ENCODE data around the gene S100A3.
"Not testable (repeated sequence)": the region's sequence is repeated elsewhere in the genome, so short reads cannot be mapped to it uniquely, and the experiment has no call there.

The S100A3 gene

GRCh38 chr1:153534925-153535241 is 14.2 kb downstream of the S100A3 start:
- no peak for DNase-seq (ENCODE audit: low read depth in 2 of 2)

- DNase-seq (ENCODE audit: low read depth in 2 of 2): no peak
These were observed 14.7 kb downstream of the S100A3 start for GRCh38 chr1:153534226-153534924.

- DNase-seq (ENCODE audit: low read depth in 2 of 2): no peak
These were observed 15.3 kb downstream of the S100A3 start for GRCh38 chr1:153533689-153534201.

- peak; percentile 61 to 77 for DNase-seq (ENCODE audit: low read depth in 2 of 2)
These were observed 16.1 kb downstream of the S100A3 start for GRCh38 chr1:153532769-153533599.

- DNase-seq (ENCODE audit: low read depth in 2 of 2): no peak
These were observed 16.9 kb downstream of the S100A3 start for GRCh38 chr1:153532181-153532580.

- DNase-seq (ENCODE audit: low read depth in 2 of 2): no peak
These were observed 17.4 kb downstream of the S100A3 start for GRCh38 chr1:153531638-153532037.

GRCh38 chr1:153527683-153528040 is 21.4 kb downstream of the S100A3 start:
- DNase-seq (ENCODE audit: low read depth in 2 of 2): no peak

- DNase-seq (ENCODE audit: low read depth in 2 of 2): no peak
These were observed 21.9 kb downstream of the S100A3 start for GRCh38 chr1:153527023-153527682.

GRCh38 chr1:153526132-153526543 is 22.9 kb downstream of the S100A3 start:
- no peak for DNase-seq (ENCODE audit: low read depth in 2 of 2)

GRCh38 chr1:153525088-153525728 is 23.9 kb downstream of the S100A3 start:
- no peak for DNase-seq (ENCODE audit: low read depth in 2 of 2)

- not testable (repeated sequence) for DNase-seq (ENCODE audit: low read depth in 2 of 2)
These were observed 26.6 kb downstream of the S100A3 start for GRCh38 chr1:153522353-153523048.

GRCh38 chr1:153521808-153522207 is 27.2 kb downstream of the S100A3 start:
- DNase-seq (ENCODE audit: low read depth in 2 of 2): not testable (repeated sequence)

- DNase-seq (ENCODE audit: low read depth in 2 of 2): no peak
These were observed 28.1 kb downstream of the S100A3 start for GRCh38 chr1:153520818-153521476.

GRCh38 chr1:153520137-153520691 is 28.8 kb downstream of the S100A3 start:
- DNase-seq (ENCODE audit: low read depth in 2 of 2): not testable (repeated sequence)

- DNase-seq (ENCODE audit: low read depth in 2 of 2): no peak
These were observed 29.8 kb downstream of the S100A3 start for GRCh38 chr1:153519242-153519641.

GRCh38 chr1:153515504-153516394 is 33.3 kb downstream of the S100A3 start:
- no peak for DNase-seq (ENCODE audit: low read depth in 2 of 2)

GRCh38 chr1:153513666-153514065 is 35.4 kb downstream of the S100A3 start:
- DNase-seq (ENCODE audit: low read depth in 2 of 2): no peak

- DNase-seq (ENCODE audit: low read depth in 2 of 2): no peak
These were observed 36.0 kb downstream of the S100A3 start for GRCh38 chr1:153513023-153513422.

- peak; percentile 72 to 73 for DNase-seq (ENCODE audit: low read depth in 2 of 2)
These were observed 38.1 kb downstream of the S100A3 start for GRCh38 chr1:153510984-153511410.

All from stimulated activated CD8-positive, alpha-beta memory T cell treated with anti-CD3 and anti-CD28 coated beads, Interleukin-2, amount 100 ng/mL, for 48 hours (primary cell).